Measurements from ENCODE around the gene RPL22.

- TF ChIP-seq CTCF (IDR thresholded peaks at IDR 0.05; ENCODE audit: borderline replicate concordance, extremely low read depth, low read length, poor library complexity, severe bottlenecking): no peak
- TF ChIP-seq EZH2 (IDR thresholded peaks at IDR 0.05; ENCODE audit: borderline replicate concordance, low read depth, low read length, severe bottlenecking): no peak
These were observed 1.5 kb downstream of the RPL22 start for GRCh38 chr1:6197746-6198427.

Data from DND-41 (cell line).